Measurements from ENCODE around the gene THADA.

GRCh38 chr2:43402452-43402937, 193.3 kb downstream of the THADA start:
- TF ChIP-seq CTCF (IDR thresholded peaks at IDR 0.05; ENCODE audit: low read depth, low read length, poor library complexity, severe bottlenecking) (no peak), EZH2phosphoT487 (IDR thresholded peaks at IDR 0.05; ENCODE audit: borderline replicate concordance, low read length) (no peak)

All from DOHH2 (cell line).